Measurements from ENCODE around the gene CRISPLD2.

Gene CRISPLD2

GRCh38 chr16:84907575-84907974 lies 87.8 kb downstream of the CRISPLD2 start (continued):
- TF ChIP-seq KLF1 (tag by site-specific recombination; IDR thresholded peaks at IDR 0.05): no peak
- no peak for TF ChIP-seq ZBTB48 (tag by site-specific recombination; IDR thresholded peaks at IDR 0.05)
- TF ChIP-seq SETDB1 (IDR thresholded peaks at IDR 0.05; ENCODE audit: insufficient read length, low read length): no peak
- no peak for TF ChIP-seq ZNF175 (tag by site-specific recombination; IDR thresholded peaks at IDR 0.05)
- no peak for TF ChIP-seq ZNF394 (tag by site-specific recombination; IDR thresholded peaks at IDR 0.05; ENCODE audit: borderline replicate concordance)

GRCh38 chr16:84909476-84910085 lies 89.8 kb downstream of the CRISPLD2 start:
- no peaks in the 10 kb centered on the region for H3K9me3 ChIP-seq (ENCODE audit: control insufficient read depth, insufficient read depth, low read depth, low read length)
- H3K4me1 ChIP-seq (ENCODE audit: control insufficient read depth, insufficient read depth, low read length): no peaks in the 10 kb centered on the region; the same call in 1 of the 2 replicates
- POLR2A ChIA-PET: no interaction called here
- H3K4me3 ChIP-seq (ENCODE audit: low read depth, low read length): no peak overlapping the region
- H3K36me3 ChIP-seq (ENCODE audit: control insufficient read depth in 2 of 2, insufficient read depth in 1 of 2, low read length in 2 of 2): no peaks in the 10 kb centered on the region
- CTCF ChIA-PET: no interaction called here
- no peak overlapping the region for H3K27ac ChIP-seq (ENCODE audit: extremely low read depth, low read depth, low read length)
- TF ChIP-seq REPIN1 (tag by site-specific recombination; IDR thresholded peaks at IDR 0.05; ENCODE audit: low read depth) (no peak), ZNF311 (tag by site-specific recombination; IDR thresholded peaks at IDR 0.05; ENCODE audit: borderline replicate concordance) (no peak), ZBTB8A (tag by site-specific recombination; IDR thresholded peaks at IDR 0.05) (no peak)

- Histone ChIP-seq H3K4me3 (ENCODE audit: low read depth, low read length) (no peak overlapping the region), H3K9me3 (ENCODE audit: control insufficient read depth, insufficient read depth, low read depth, low read length) (no peaks in the 10 kb centered on the region), H3K36me3 (ENCODE audit: control insufficient read depth in 2 of 2, insufficient read depth in 1 of 2, low read length in 2 of 2) (no peaks in the 10 kb centered on the region), H3K4me1 (ENCODE audit: control insufficient read depth, insufficient read depth, low read length) (no peaks in the 10 kb centered on the region; the same call in 1 of the 2 replicates), H3K27ac (ENCODE audit: extremely low read depth, low read depth, low read length) (no peak overlapping the region)
- CTCF ChIA-PET: interaction anchor here (1.4 kb wide), 1 partner anchor 41 kb away, joined by 3 read pairs; no protein-coding TSS in a partner anchor
- POLR2A ChIA-PET: no interaction called here
- no peak for TF ChIP-seq EGR2 (tag by site-specific recombination; IDR thresholded peaks at IDR 0.05; ENCODE audit: low read depth)
- no peak for TF ChIP-seq YY1 (tag by site-specific recombination; IDR thresholded peaks at IDR 0.05)
- no peak for TF ChIP-seq ZNF621 (tag by site-specific recombination; IDR thresholded peaks at IDR 0.05)
- TF ChIP-seq GLI4 (tag by site-specific recombination; IDR thresholded peaks at IDR 0.05): no peak
- no peak for TF ChIP-seq REST (tag by site-specific recombination; IDR thresholded peaks at IDR 0.05)
- TF ChIP-seq ZNF280D (tag by site-specific recombination; IDR thresholded peaks at IDR 0.05): no peak
Measured at GRCh38 chr16:84911486-84912216, 91.9 kb downstream of the CRISPLD2 start.

All from HEK293 (cell line).